Measurements from ENCODE around the gene PAX5.

Gene PAX5

GRCh38 chr9:37037503-37038301 lies 3.6 kb upstream of the PAX5 start:
- DNase-seq (ENCODE audit: low read depth, low spot score), result no peak

- DNase-seq (ENCODE audit: low read depth, low spot score), result no peak
Observed at GRCh38 chr9:37036776-37037502, 2.9 kb upstream of the PAX5 start.

- no peak for DNase-seq (ENCODE audit: low read depth, low spot score)
Observed at GRCh38 chr9:37036371-37036775, 2.3 kb upstream of the PAX5 start.

GRCh38 chr9:37035648-37036370 lies 1.7 kb upstream of the PAX5 start:
- no peak for DNase-seq (ENCODE audit: low read depth, low spot score)

GRCh38 chr9:37034938-37035647 lies 1.0 kb upstream of the PAX5 start:
- no peak for DNase-seq (ENCODE audit: low read depth, low spot score)

- no peak for DNase-seq (ENCODE audit: low read depth, low spot score)
Observed at GRCh38 chr9:37034305-37034937, 353 bp upstream of the PAX5 start.

GRCh38 chr9:37033141-37033540 lies 927 bp downstream of the PAX5 start:
- no peak for DNase-seq (ENCODE audit: low read depth, low spot score)

- no peak for DNase-seq (ENCODE audit: low read depth, low spot score)
Observed at GRCh38 chr9:37032713-37033112, 1.4 kb downstream of the PAX5 start.

- DNase-seq (ENCODE audit: low read depth, low spot score), result no peak
Observed at GRCh38 chr9:37031902-37032301, 2.2 kb downstream of the PAX5 start.

- DNase-seq (ENCODE audit: low read depth, low spot score), result no peak
Observed at GRCh38 chr9:37031081-37031480, 3.0 kb downstream of the PAX5 start.

GRCh38 chr9:37030611-37030939 lies 3.5 kb downstream of the PAX5 start:
- DNase-seq (ENCODE audit: low read depth, low spot score), result no peak

- no peak for DNase-seq (ENCODE audit: low read depth, low spot score)
Observed at GRCh38 chr9:37029776-37030610, 4.1 kb downstream of the PAX5 start.

- DNase-seq (ENCODE audit: low read depth, low spot score), result no peak
Observed at GRCh38 chr9:37029304-37029775, 4.7 kb downstream of the PAX5 start.

- no peak for DNase-seq (ENCODE audit: low read depth, low spot score)
Observed at GRCh38 chr9:37028420-37029031, 5.5 kb downstream of the PAX5 start.

GRCh38 chr9:37027582-37028419 lies 6.3 kb downstream of the PAX5 start:
- DNase-seq (ENCODE audit: low read depth, low spot score), result peak; percentile 75

- no peak for DNase-seq (ENCODE audit: low read depth, low spot score)
Observed at GRCh38 chr9:37026931-37027581, 7.0 kb downstream of the PAX5 start.

- no peak for DNase-seq (ENCODE audit: low read depth, low spot score)
Observed at GRCh38 chr9:37026113-37026930, 7.7 kb downstream of the PAX5 start.

GRCh38 chr9:37025823-37026112 lies 8.3 kb downstream of the PAX5 start:
- no peak for DNase-seq (ENCODE audit: low read depth, low spot score)

All from activated naive CD8-positive, alpha-beta T cell treated with anti-CD3 and anti-CD28 coated beads, Interleukin-2, amount 50 U/mL, for 16 hours (primary cell).